ENCODE results near the gene SHCBP1.
A peak's percentile ranks its signal among the peaks of the same experiment; 100 is the strongest.

The SHCBP1 gene

DNA sequence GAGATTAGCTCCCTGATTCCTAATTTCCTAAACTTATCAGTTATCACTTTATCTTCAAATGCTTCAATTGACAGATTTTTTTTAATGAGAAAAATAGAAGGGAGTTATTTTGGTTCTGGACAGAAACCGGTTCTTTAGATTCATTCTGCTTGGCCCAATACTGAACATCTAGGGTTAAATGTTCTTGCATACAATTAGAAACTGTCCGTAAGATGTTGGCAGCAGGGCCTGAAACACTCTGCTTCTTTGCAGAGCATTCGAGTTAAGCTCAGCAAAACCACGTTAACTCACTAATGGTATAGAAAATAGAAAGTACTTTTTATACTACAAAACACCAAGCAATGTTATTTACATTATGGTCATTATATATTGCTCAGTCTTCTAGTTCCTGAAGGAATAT, 7.2 kb downstream of the SHCBP1 start:
- DNase-seq (ENCODE audit: low spot score) = no peak

DNA sequence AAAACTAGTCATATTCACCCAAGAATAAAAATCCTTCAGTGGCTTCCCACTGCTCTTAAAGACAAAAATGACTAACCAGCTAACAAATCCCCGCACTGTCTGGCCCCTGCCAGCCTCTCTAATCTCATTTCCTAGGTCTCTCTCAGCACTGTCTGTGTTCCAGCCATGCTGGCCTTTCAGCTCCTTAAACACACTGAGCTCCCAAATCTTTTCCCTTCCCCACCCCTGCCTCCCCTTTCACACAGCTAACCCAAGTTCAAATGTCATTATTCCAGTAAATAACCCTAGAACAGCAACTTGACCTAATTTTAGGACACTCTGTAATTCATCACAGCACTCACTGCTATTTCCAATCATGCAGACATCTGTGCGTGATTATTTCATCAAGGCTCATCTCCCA, 7.8 kb downstream of the SHCBP1 start:
- DNase-seq (ENCODE audit: low spot score) = no peak

DNA sequence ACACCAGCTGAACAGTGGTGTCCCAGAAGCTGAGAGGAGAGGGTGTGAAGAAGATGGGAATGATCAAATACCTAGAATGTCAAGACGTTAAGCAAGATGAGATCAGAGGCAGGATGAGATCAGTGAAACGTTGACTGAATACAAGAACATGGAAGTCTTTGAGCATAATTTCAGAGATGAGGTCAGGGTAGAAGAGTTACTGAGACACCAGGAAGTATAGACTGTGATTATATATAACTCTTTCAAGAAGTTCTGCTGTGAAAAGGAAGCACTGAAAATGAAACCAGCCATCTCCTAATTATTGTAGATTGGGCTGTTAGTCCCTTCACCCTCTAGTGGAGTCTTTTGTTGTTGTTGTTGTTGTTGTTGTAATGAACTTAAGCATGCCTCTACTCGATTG, 9.1 kb downstream of the SHCBP1 start:
- DNase-seq (ENCODE audit: low spot score) = peak; percentile 11

DNA sequence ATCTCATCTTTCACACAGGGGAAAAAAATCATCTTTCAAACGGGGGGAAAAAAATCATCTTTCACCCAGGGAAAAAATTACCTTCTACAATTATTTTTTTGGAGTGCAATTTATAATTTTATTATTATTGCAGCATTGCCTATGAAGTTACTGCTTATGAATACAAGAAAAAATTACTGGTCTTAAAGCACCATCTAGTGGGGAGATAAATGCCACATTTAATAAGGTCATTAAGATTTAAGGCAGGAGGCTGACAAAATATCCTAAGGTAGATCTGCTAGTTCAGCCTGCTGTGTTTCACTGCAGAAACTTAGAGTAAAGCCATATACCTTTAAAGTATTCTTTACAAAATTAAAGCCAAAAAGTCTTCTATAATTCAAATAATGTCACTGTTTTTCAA, 13.7 kb downstream of the SHCBP1 start:
- DNase-seq (ENCODE audit: low spot score) = peak; percentile 64

DNA sequence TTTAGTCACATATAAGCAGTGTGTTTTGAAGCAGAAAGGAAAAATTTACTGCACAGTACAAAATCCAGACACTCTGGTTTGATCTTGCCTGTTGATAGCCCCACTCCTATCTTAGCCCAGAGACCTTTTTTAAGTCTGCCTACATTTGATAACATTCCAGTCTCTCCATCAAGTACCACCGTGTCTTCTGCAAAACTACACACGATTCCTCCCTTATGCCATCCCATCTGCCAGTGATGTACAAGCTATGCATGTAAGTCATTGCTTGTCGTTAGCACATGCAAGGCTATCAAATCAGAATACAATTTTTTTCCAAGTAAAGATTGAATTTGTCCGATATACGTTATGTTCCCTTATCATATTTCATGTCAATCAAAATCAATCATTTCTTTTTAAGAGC, 14.9 kb downstream of the SHCBP1 start:
- no peak for DNase-seq (ENCODE audit: low spot score)

DNA sequence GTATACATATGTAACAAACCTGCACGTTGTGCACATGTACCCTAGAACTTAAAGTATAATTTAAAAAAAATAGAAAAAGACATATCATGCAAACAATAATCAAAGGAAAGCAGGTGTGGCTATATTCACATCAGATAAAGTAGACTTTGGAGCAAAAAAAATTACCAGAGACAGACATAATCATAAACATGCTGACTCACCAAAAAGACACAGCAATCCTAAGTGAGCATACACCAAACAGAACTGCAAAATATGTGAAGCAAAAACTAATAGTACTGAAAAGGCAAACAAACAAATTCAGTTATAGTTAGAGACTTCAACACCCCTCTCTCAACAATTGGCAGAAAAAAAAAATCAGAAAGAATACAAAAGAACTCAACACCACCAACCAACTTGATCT, 29.9 kb downstream of the SHCBP1 start:
- no peak for DNase-seq (ENCODE audit: low spot score)

DNA sequence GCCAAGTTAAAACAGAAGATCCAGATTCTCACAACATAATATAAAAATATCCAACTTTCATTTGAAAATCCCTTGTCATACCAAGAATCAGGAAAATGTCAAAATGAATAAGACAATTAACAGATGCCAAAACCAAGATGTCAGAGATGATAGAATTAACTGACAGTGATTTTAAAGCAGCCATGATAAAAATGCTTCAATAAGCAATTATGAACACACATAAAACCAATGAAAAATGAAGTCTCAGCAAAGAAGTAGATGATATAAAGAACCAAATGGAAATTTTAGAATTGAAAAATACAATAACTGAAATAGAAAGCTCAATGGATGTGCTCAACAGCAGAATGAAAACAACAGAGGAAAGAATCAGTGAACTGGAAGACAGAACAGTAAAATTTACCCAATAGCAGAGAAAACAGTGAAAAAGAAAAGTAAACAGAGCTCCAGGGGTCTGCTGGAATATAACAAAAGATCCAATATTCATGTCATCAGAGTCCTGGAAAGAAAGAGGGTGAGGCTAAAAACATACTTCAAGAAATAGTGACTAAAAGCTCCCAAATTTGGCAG, 35.1 kb downstream of the SHCBP1 start:
- DNase-seq (ENCODE audit: low spot score) = no peak

DNA sequence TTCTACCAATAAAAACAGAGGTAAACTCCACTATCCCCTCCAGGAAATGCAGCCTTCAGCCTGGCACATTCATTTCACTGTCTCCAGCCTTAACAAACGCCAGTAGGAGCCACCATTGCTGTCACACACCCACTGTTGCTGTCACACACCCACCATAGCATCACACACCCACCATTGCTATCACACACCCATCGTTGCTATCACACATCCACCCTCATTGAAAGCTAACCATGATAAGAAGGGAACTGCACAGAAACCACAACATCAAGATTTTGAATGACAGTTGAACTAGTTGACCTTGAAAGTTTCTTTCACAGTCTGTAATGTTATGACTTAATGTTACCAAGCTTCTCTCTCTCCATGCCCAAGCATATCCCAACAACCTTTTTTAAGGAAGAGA, 38.1 kb downstream of the SHCBP1 start:
- DNase-seq (ENCODE audit: low spot score) = no peak

DNA sequence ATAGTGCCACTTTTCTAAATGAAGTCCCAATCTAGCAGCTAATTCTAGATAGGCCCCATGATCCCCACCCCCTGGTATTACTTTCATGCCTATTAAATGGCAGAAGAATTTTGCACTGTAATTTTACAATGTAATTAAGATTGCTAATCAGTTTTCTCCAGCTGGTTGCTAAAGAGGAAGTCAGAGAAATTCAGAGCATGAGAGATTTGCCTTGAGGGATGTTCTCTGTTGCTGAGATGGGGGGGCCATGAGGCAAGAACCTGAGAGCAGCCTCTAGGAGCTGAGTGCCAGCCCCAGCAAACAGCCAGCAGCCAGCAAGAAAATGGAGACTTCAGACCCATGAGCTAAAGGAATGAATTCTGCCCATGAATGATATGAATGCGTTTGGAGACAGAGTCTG, 38.9 kb downstream of the SHCBP1 start:
- no peak for DNase-seq (ENCODE audit: low spot score)

DNA sequence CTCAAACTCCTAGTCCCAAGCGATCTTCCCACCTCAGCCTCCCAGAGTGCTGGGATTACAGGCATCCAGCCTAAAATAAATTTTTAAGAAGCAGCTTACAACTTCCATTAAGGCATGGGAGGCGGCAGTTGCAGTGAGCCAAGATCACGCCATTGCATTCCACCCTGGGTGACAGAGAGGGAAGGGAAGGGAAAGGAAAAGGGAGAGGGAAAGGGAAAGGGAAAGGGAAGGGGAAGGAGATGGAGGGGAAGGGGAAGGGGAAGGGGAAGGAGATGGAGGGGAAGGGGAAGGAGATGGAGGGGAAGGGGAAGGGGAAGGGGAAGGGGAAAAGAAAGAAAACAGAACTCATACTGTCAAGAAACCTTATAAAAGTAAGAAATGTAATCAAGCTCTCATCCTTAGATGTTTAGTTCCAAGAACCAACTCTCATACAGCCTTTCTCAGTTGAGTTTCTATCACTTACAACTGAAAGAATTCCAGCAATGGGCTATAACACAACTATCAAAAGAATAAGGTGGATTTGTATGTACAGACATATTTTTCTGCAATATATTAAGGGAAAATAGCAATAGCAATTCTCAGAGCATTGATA, 43.1 kb downstream of the SHCBP1 start:
- no peak for DNase-seq (ENCODE audit: low spot score)

DNA sequence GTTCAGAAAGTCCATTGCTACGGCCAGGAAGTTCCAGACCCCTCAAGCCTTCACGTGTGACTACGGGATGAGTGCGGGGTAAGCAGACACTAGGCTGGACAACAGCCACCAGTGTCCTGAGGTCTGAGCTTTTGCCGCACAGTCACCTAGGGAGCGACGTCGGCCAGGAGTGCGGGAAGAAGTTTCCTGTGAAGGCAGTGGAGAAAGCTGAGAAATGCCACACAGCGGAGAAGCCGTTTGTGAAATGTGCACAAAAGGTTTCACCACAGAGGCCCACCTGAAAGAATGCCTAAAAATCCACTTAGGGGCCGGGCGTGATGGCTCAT, 47.4 kb downstream of the SHCBP1 start:
- no peak for DNase-seq (ENCODE audit: low spot score)

DNA sequence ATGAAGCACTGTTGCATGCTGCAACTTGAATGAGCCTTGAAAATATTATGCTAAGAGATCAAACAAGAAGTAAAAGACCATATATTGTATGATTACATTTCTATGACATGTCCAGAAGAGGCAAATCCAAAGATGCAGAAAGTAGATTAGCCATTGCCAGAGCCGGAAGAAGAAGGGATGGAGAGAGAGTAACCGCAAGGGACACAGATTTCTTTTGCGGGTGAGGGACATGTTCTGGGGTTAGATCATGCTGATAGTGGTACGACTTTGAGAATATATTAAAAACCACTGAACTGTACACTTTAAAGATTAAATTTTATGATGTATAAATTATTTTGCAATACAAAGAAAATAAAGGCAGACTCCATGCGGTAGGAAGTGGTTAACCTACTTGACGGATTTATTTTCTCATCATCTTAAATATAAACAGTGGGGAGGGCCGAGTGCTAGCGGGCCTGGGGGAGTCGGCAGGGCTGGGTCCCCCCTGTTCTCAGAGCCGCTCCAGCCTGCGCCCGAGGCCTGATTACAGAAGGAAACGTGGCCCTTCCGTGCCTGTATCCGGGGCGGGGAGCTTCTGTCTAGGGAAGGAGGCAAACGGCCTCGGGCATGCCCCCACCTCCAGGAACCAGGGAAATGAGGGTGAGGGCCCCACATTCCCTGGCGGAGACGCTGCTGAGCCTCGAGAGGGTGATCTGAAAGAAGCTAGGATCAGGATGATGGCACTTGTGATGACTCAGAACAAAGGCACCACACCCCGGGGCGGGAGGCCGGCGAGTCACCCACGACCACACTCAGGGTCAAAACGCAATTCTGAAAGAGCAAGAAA, 48.0 kb downstream of the SHCBP1 start:
- peak; percentile 41 for DNase-seq (ENCODE audit: low spot score)

DNA sequence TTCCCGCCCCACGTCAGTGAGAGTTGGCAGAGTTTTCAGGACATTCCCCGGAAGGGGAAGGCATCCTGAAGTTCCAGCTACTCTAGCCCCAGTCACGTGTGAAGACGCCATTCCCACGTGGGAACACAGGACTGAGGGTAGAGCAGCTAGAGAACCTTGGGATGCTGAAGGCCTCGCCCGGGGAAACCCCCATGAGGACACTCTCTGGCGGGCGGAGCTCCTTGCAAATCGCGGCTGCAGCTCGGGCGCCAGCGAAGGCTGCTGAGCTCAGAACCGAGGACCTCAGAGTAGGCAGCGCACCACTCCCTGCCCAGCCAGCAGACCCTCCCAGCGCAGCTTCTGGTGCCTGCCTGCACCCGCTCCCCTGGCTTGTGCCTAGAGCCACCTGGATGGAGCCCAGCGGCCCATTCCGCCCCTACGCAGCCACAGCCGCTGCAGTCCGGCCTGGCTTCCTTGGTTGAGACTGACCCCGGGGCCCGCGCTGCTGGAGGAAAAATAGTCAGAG, 51.9 kb downstream of the SHCBP1 start:
- DNase-seq (ENCODE audit: low spot score) = no peak

DNA sequence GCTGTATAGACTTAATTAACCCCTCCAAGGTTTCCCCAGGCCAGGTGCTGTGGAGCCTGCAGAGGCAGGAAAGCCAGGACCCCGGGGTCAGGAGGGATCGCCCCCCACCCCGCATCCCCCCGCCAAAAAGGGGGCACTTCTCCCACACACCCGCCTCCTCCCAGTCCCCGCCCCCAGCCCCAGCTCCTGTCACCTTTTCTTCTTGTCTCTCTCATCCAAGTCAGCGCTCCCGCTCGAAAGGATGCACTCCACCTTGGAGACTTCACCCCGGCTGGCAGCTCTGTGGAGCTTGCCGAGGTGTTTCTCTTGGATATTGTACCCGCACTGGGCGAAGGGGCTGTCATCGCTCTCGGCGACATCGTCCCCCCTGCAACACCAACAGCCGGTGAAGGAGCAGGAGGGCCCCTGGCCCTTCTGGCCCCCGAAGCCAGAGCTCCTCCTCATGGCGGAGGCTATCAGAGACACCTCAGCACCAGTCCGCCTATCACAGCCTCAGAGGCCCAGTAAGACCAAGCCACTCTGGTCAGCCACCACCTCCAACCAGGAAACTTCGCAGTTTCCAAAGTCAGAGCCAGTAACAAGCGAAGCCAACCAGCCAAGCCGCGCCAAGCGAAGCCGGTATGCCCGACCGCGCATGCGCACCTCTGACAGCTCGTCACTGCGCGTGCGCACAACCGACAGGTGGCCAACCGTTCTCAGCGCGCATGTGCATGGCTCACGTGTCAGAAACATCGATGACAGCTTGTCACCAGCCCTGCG, 52.5 kb downstream of the SHCBP1 start:
- no peak for DNase-seq (ENCODE audit: low spot score)

DNA sequence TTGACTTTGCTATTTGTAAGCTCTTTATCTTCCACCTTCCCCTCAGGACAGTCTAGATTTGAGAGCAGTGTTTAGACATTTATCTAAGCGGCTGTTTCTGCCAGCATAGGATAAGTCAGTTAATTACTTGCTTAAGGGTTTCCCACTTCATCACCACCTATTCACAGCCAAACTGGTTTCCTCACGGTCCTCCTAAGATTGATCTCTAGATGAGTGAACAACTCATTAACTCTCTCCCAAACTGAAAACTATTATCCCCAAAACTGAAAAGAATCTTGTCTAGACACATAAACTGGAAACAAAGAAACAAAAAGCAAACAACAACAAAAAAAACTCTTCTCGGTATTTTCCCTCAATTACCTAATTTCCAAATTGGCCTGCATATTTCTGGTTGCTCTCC, 58.2 kb downstream of the SHCBP1 start:
- DNase-seq (ENCODE audit: low spot score) = no peak

DNA sequence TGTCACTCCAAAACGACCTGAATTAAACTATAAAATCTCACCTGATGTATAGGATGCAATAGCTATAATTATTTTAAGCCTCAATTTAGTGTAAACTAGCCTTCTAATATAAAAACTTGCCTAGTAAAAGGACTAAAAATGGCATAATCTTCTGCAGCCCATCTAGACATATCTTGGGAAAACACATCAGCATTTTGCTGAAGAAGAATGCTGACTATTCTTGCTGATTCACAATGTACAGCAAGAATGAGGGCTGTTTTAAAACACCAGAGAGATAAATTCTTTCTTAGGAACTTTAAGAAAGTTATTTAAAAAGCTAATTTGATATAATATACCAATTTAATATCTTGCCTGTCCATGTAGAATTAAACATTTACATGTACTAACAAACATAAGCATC, 63.2 kb downstream of the SHCBP1 start:
- DNase-seq (ENCODE audit: low spot score) = no peak

DNA sequence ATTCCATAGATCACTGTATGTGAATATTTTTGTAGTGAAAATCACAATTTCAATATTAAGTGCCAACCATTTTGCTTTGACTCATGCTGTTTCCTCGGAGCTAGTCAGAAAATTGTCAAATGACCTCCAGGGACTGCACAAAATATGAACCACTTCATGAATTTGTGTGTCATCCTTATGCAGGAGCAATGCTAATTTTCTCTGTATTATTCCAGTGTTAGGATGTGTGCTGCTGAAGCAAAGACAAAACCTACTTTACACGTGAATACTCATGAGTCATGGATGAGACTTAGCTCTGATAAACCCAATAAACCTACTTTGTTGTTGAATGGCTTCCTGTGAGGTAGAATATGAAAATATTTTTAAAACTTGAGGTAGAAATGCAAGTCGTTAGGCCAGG, 65.2 kb downstream of the SHCBP1 start:
- DNase-seq (ENCODE audit: low spot score) = no peak

DNA sequence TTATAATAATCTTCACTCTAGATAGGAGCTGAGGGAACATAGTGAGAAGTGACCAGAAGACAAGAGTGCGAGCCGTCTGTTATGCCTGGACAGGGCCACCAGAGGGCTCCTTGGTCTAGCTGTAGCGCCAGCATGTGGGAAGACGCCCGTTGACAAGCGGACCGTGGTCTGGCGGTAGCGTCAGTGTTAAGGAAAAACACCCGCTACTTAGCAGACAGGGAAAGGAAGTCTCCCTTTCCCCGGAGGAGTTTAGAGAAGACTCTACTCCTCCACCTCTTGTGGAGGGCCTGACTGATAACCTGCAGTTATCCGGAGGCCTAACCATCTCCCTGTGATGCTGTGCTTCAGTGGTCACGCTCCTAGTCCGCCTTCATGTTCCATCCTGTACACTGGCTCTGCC, 66.7 kb downstream of the SHCBP1 start:
- DNase-seq (ENCODE audit: low spot score) = peak; percentile 51

DNA sequence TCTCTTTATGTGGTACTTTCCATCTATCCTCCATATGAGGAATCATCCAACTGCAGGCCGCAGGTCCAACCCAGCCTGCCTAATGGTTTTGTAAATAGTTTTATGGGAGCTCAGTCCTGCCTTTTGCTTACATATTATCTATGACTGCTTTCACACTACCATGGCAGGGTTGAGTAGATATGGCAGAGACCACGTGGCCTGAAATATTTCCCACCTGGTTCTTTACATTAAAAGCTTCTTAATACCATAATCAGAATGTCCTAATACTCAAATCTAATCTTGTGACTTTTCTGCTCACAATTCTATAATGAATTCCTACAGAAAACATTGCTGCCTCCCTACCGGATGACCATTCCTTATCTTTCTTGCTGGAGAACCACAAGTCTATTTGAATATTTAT, 71.7 kb downstream of the SHCBP1 start:
- no peak for DNase-seq (ENCODE audit: low spot score)

Data from GM03348 (cell line).